Lower leg skin (tissue), 3 donors: Measurements from ENCODE around the gene ABLIM1.
"Not testable (repeated sequence)": the region's sequence is repeated elsewhere in the genome, so short reads cannot be mapped to it uniquely, and the experiment has no call there.

Experiments used
- POLR2A ChIP-seq, 2 donors: fragments of 450-650 bp; IDR thresholded peaks; one replicate each; pipeline ENCODE4 v1.6.1; 2016 to 2017; ENCODE audit warnings: antibody characterized with exemption in 2 of 2, mild to moderate bottlenecking in 1 of 2, moderate library complexity in 1 of 2
- TF ChIP-seq, protein P1 (sequence below), 3 donors: fragments of 450-650 bp; IDR thresholded peaks; one replicate each; pipeline ENCODE4 v1.5.1; 2016; ENCODE audit warnings: antibody characterized with exemption in 3 of 3, mild to moderate bottlenecking in 3 of 3, moderate library complexity in 2 of 3

DNA sequence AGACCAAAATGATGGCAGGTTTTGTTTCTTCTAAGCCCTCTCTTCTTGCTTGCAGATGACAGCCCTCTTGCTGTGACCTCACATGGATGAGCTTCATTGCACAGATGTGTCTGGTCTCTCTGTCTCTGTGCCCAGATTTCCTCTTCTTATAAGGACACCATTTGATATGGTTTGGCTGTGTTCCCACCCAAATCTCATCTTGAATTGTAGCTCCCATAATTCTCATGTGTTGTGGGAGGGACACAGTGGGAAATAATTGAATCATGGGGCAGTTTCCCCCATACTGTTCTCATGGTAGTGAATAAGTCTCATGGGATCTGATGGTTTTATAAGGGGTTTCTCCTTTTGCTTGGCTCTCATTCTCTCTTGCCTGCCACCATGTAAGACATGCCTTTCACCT, 38.2 kb upstream of the ABLIM1 start:
- TF ChIP-seq, protein P1, sequence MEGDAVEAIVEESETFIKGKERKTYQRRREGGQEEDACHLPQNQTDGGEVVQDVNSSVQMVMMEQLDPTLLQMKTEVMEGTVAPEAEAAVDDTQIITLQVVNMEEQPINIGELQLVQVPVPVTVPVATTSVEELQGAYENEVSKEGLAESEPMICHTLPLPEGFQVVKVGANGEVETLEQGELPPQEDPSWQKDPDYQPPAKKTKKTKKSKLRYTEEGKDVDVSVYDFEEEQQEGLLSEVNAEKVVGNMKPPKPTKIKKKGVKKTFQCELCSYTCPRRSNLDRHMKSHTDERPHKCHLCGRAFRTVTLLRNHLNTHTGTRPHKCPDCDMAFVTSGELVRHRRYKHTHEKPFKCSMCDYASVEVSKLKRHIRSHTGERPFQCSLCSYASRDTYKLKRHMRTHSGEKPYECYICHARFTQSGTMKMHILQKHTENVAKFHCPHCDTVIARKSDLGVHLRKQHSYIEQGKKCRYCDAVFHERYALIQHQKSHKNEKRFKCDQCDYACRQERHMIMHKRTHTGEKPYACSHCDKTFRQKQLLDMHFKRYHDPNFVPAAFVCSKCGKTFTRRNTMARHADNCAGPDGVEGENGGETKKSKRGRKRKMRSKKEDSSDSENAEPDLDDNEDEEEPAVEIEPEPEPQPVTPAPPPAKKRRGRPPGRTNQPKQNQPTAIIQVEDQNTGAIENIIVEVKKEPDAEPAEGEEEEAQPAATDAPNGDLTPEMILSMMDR (IDR thresholded peaks at IDR 0.05), result not testable (repeated sequence)
- not testable (repeated sequence) for TF ChIP-seq POLR2A (IDR thresholded peaks at IDR 0.05)
